HEK293 (cell line): ENCODE results near the gene SMARCD2.
A peak's percentile ranks its signal among the peaks of the same experiment; 100 is the strongest.

ENCODE experiments used
- ELK4 ChIP-seq: IDR thresholded peaks from 2 replicates; pipeline ENCODE4 v1.6.1; 2011; ENCODE audit warnings: mild to moderate bottlenecking, low read depth, low read length, borderline replicate concordance
- GLI4 ChIP-seq: fragments of 450-650 bp; formaldehyde crosslinking; IDR thresholded peaks from 2 replicates; pipeline ENCODE4 v1.5.1; 2016; ENCODE audit warnings: missing biosample characterization, missing genetic modification characterization
- GLIS2 ChIP-seq: fragments of 450-650 bp; formaldehyde crosslinking; IDR thresholded peaks from 2 replicates; pipeline ENCODE4 v1.5.1; 2016; ENCODE audit warnings: missing biosample characterization, missing genetic modification characterization
- KLF17 ChIP-seq: fragments of 450-650 bp; formaldehyde crosslinking; IDR thresholded peaks from 2 replicates; pipeline ENCODE4 v1.5.1; 2016; ENCODE audit warnings: missing biosample characterization, missing genetic modification characterization
- KLF7 ChIP-seq: fragments of 450-650 bp; formaldehyde crosslinking; IDR thresholded peaks from 2 replicates; pipeline ENCODE4 v1.5.1; 2016; ENCODE audit warnings: missing biosample characterization, missing genetic modification characterization, borderline replicate concordance
- KLF9 ChIP-seq: fragments of 450-650 bp; formaldehyde crosslinking; IDR thresholded peaks from 2 replicates; pipeline ENCODE4 v1.5.1; 2016; ENCODE audit warnings: missing biosample characterization, missing genetic modification characterization, low read depth
- REPIN1 ChIP-seq: fragments of 450-650 bp; formaldehyde crosslinking; IDR thresholded peaks from 2 replicates; pipeline ENCODE4 v1.5.1; 2017; ENCODE audit warnings: missing biosample characterization, missing genetic modification characterization, low read depth
- SP2 ChIP-seq: fragments of 450-650 bp; formaldehyde crosslinking; IDR thresholded peaks from 2 replicates; pipeline ENCODE4 v1.5.1; 2016; ENCODE audit warnings: missing biosample characterization, missing genetic modification characterization
- TCF7L2 ChIP-seq: IDR thresholded peaks from 2 replicates; pipeline ENCODE4 v1.6.1; 2011; ENCODE audit warnings: low read depth, mild to moderate bottlenecking, inconsistent platforms, low read length, moderate library complexity, borderline replicate concordance
- YY1 ChIP-seq: fragments of 450-650 bp; formaldehyde crosslinking; IDR thresholded peaks from 2 replicates; pipeline ENCODE4 v1.5.1; 2018; ENCODE audit warnings: missing biosample characterization, missing genetic modification characterization
- ZBTB1 ChIP-seq: fragments of 450-650 bp; formaldehyde crosslinking; IDR thresholded peaks from 2 replicates; pipeline ENCODE4 v1.5.1; 2016; ENCODE audit warnings: missing biosample characterization, missing genetic modification characterization
- ZBTB11 ChIP-seq: fragments of 450-650 bp; formaldehyde crosslinking; conservative IDR thresholded peaks from 2 replicates; pipeline ENCODE4 v1.5.1; 2016; ENCODE audit warnings: low read depth, missing biosample characterization, missing genetic modification characterization
- ZBTB17 ChIP-seq: fragments of 450-650 bp; formaldehyde crosslinking; IDR thresholded peaks from 2 replicates; pipeline ENCODE4 v1.5.1; 2016; ENCODE audit warnings: missing biosample characterization, missing genetic modification characterization
- ZBTB48 ChIP-seq: fragments of 450-650 bp; formaldehyde crosslinking; IDR thresholded peaks from 2 replicates; pipeline ENCODE4 v1.5.1; 2016; ENCODE audit warnings: missing biosample characterization, missing genetic modification characterization
- ZBTB7A ChIP-seq: fragments of 450-650 bp; formaldehyde crosslinking; IDR thresholded peaks from 2 replicates; pipeline ENCODE4 v1.5.1; 2016; ENCODE audit warnings: low read depth, missing biosample characterization, missing genetic modification characterization
- ZNF112 ChIP-seq: fragments of 450-650 bp; formaldehyde crosslinking; IDR thresholded peaks from 2 replicates; pipeline ENCODE4 v1.5.0; 2017; ENCODE audit warnings: missing biosample characterization, missing genetic modification characterization
- ZNF132 ChIP-seq: fragments of 450-650 bp; formaldehyde crosslinking; IDR thresholded peaks from 2 replicates; pipeline ENCODE4 v1.5.1; 2017; ENCODE audit warnings: missing biosample characterization, missing genetic modification characterization, borderline replicate concordance
- ZNF133 ChIP-seq: fragments of 450-650 bp; formaldehyde crosslinking; IDR thresholded peaks from 2 replicates; pipeline ENCODE4 v1.5.1; 2016; ENCODE audit warnings: missing biosample characterization, missing genetic modification characterization
- ZNF169 ChIP-seq: fragments of 450-650 bp; formaldehyde crosslinking; IDR thresholded peaks from 2 replicates; pipeline ENCODE4 v1.5.1; 2016; ENCODE audit warnings: missing biosample characterization, missing genetic modification characterization
- ZNF223 ChIP-seq: fragments of 450-650 bp; formaldehyde crosslinking; IDR thresholded peaks from 2 replicates; pipeline ENCODE4 v1.5.1; 2016; ENCODE audit warnings: missing biosample characterization, missing genetic modification characterization
- ZNF239 ChIP-seq: fragments of 450-650 bp; formaldehyde crosslinking; IDR thresholded peaks from 2 replicates; pipeline ENCODE4 v1.5.1; 2016; ENCODE audit warnings: missing biosample characterization, missing genetic modification characterization
- ZNF324 ChIP-seq: fragments of 450-650 bp; formaldehyde crosslinking; IDR thresholded peaks from 2 replicates; pipeline ENCODE4 v1.5.1; 2016; ENCODE audit warnings: missing biosample characterization, missing genetic modification characterization
- ZNF366 ChIP-seq: fragments of 450-650 bp; formaldehyde crosslinking; conservative IDR thresholded peaks from 2 replicates; pipeline ENCODE4 v1.5.1; 2016; ENCODE audit warnings: missing biosample characterization, missing genetic modification characterization
- ZNF501 ChIP-seq: fragments of 450-650 bp; formaldehyde crosslinking; IDR thresholded peaks from 2 replicates; pipeline ENCODE4 v1.5.1; 2016; ENCODE audit warnings: missing biosample characterization, missing genetic modification characterization
- ZNF510 ChIP-seq: fragments of 450-650 bp; formaldehyde crosslinking; IDR thresholded peaks from 2 replicates; pipeline ENCODE4 v1.5.1; 2018; ENCODE audit warnings: mild to moderate bottlenecking, missing genetic modification characterization, missing biosample characterization; ENCODE audit not compliant: insufficient replicate concordance
- ZNF580 ChIP-seq: fragments of 450-650 bp; formaldehyde crosslinking; IDR thresholded peaks from 2 replicates; pipeline ENCODE4 v1.5.1; 2016; ENCODE audit warnings: missing biosample characterization, missing genetic modification characterization
- ZNF600 ChIP-seq: fragments of 450-650 bp; formaldehyde crosslinking; IDR thresholded peaks from 2 replicates; pipeline ENCODE4 v1.5.1; 2016; ENCODE audit warnings: missing biosample characterization, missing genetic modification characterization
- ZNF639 ChIP-seq: fragments of 450-650 bp; formaldehyde crosslinking; IDR thresholded peaks from 2 replicates; pipeline ENCODE4 v1.5.1; 2016; ENCODE audit warnings: missing biosample characterization, missing genetic modification characterization
- ZNF660 ChIP-seq: fragments of 450-650 bp; IDR thresholded peaks from 2 replicates; pipeline ENCODE4 v1.5.1; 2018; ENCODE audit warnings: missing biosample characterization, mild to moderate bottlenecking, missing genetic modification characterization
- ZSCAN16 ChIP-seq: fragments of 450-650 bp; formaldehyde crosslinking; IDR thresholded peaks from 2 replicates; pipeline ENCODE4 v1.5.1; 2016; ENCODE audit warnings: missing biosample characterization, missing genetic modification characterization
- ZSCAN4 ChIP-seq: fragments of 450-650 bp; formaldehyde crosslinking; IDR thresholded peaks from 2 replicates; pipeline ENCODE4 v1.5.1; 2017; ENCODE audit warnings: missing biosample characterization, missing genetic modification characterization
- ZXDB ChIP-seq: fragments of 450-650 bp; formaldehyde crosslinking; IDR thresholded peaks from 2 replicates; pipeline ENCODE4 v1.5.1; 2016; ENCODE audit warnings: missing biosample characterization, missing genetic modification characterization

The SMARCD2 gene

GRCh38 chr17:63827002-63827800 lies 15.3 kb downstream of the SMARCD2 start, which contains the start of the genes FTSJ3 and PSMC5 (continued):
- peak; percentile 95 for TF ChIP-seq KLF9
- TF ChIP-seq ZNF510 (tag by site-specific recombination), result no peak
- peak; percentile 48; the same call in 1 of the 2 replicates for TF ChIP-seq KLF7
- peak; percentile 18; the same call in 1 of the 2 replicates for TF ChIP-seq ZNF660 (tag by site-specific recombination)
- TF ChIP-seq ZNF639, result peak; percentile 78; the same call in 1 of the 2 replicates
- TF ChIP-seq ZBTB7A, result peak; percentile 60; the same call in 1 of the 2 replicates
- 0 out of 2 replicates have a peak, but pooled peaks have one; percentile 19 for TF ChIP-seq ZSCAN16
- peak; percentile 96 for TF ChIP-seq ZBTB11 (tag by site-specific recombination)
- peak; percentile 92; the same call in 1 of the 2 replicates for TF ChIP-seq ZNF501
- peak; percentile 49; the same call in 1 of the 2 replicates for TF ChIP-seq ELK4
- TF ChIP-seq ZBTB48 (tag by site-specific recombination), result peak; percentile 40; the same call in 1 of the 2 replicates
- no peak for TF ChIP-seq ZSCAN4 (tag by site-specific recombination)
- peak; percentile 86 for TF ChIP-seq ZNF366 (tag by site-specific recombination)
- peak; percentile 61; the same call in 1 of the 2 replicates for TF ChIP-seq KLF17 (tag by site-specific recombination)
- peak; percentile 99 for TF ChIP-seq YY1 (tag by site-specific recombination)
- peak; percentile 93 for TF ChIP-seq ZBTB17
- no peak for TF ChIP-seq ZNF133
- TF ChIP-seq ZNF132 (tag by site-specific recombination), result no peak
- TF ChIP-seq GLIS2, result no peak
- 0 out of 2 replicates have a peak, but pooled peaks have one; percentile 16 for TF ChIP-seq GLI4 (tag by site-specific recombination)
- peak; percentile 54; the same call in 1 of the 2 replicates for TF ChIP-seq ZNF324 (tag by site-specific recombination)
- no peak for TF ChIP-seq ZNF169 (tag by site-specific recombination)
- no peak; the same call in 1 of the 2 replicates for TF ChIP-seq ZNF223 (tag by site-specific recombination)
- TF ChIP-seq ZNF600 (tag by site-specific recombination), result peak; percentile 96
- TF ChIP-seq ZNF239, result no peak
- no peak for TF ChIP-seq ZNF112 (tag by site-specific recombination)
- no peak for TF ChIP-seq ZBTB1
- TF ChIP-seq SP2 (tag by site-specific recombination), result peak; percentile 87
- TF ChIP-seq ZNF580, result peak; percentile 33; the same call in 1 of the 2 replicates
- 0 out of 2 replicates have a peak, but pooled peaks have one; percentile 35 for TF ChIP-seq REPIN1 (tag by site-specific recombination)
- peak; percentile 92 for TF ChIP-seq ZXDB (tag by site-specific recombination)
- TF ChIP-seq TCF7L2, result no peak
